H1 (cell line): ENCODE data around the gene R3HCC1L. TPM values are rescaled to one million over a fixed set of nuclear protein-coding genes. Genes with fewer than 3 reads are reported as not detected.

ENCODE experiments used
- GTF2F1 ChIP-seq: IDR thresholded peaks from 2 replicates; pipeline ENCODE4 v1.6.1; 2012; ENCODE audit warnings: low read depth, low read length, improper control_type of control experiment, borderline replicate concordance
- polyA plus RNA-seq, 7 experiments: library from polyadenylated mRNA; depleted of rRNA in 3 of 7; stranded (reverse) in 5 of 7; unstranded in 2 of 7; fragments of >200 nt in 5 of 7; fragments of 200-250 nt in 2 of 7; gene quantifications; 1 replicate in 5 of 7; 2 replicates in 1 of 7; 4 replicates in 1 of 7; pipeline versions ENCODE4 v1.2.1 to v1.2.3, GENCODE V29; 2011 to 2013; ENCODE audit warnings: missing spikeins in 2 of 7, mixed read lengths in 2 of 7
- total RNA-seq: library from RNA; stranded (reverse); fragmentation: NEBNext Ultra II Directional; extraction: Animal tissue kit (Norgen Biotek cat#: 25700); gene quantifications from 2 replicates; pipeline ENCODE4 v1.2.1, GENCODE V29; 2021

The R3HCC1L gene
- total and polyA plus RNA-seq, 2 of the 8 experiments (the other 6 are each of a cell fraction or from before 2014, with no cell fraction given) = 6.9 to 13.9 TPM

GRCh38 chr10:98270073-98270740, 135.8 kb downstream of the R3HCC1L start (continued):
- no peak for TF ChIP-seq GTF2F1
